Transverse colon (tissue), 4 donors: ENCODE data around the gene TXNRD3. TPM values are rescaled to one million over a fixed set of nuclear protein-coding genes. Genes with fewer than 3 reads are reported as not detected.
"Not testable (repeated sequence)": the region's sequence is repeated elsewhere in the genome, so short reads cannot be mapped to it uniquely, and the experiment has no call there.

Source experiments
- DNase-seq: peaks from one replicate; pipeline ENCODE4 v3.0.0-alpha.2; 2019
- H3K27ac ChIP-seq, 4 donors: fragments of 200-600 bp; sonication (generic); 2 replicates each; pipeline ENCODE4 v1.5.1; 2016 to 2018; ENCODE audit warnings: inconsistent platforms in 4 of 4
- H3K27me3 ChIP-seq: fragments of 200-600 bp; sonication (generic); 2 replicates; pipeline ENCODE4 v1.5.1; 2017; ENCODE audit warnings: inconsistent platforms
- H3K36me3 ChIP-seq, 4 donors: fragments of 200-600 bp; sonication (generic); 2 replicates each; pipeline ENCODE4 v1.5.1; 2017 to 2019; ENCODE audit warnings: inconsistent platforms in 4 of 4
- H3K4me1 ChIP-seq, 4 donors: fragments of 200-600 bp; sonication (generic); 2 replicates each; pipeline ENCODE4 v1.5.1; 2017 to 2020; ENCODE audit warnings: inconsistent platforms in 4 of 4
- H3K4me3 ChIP-seq, 4 donors: fragments of 200-600 bp; sonication (generic); 1 replicate in 1 of 4; 2 replicates in 3 of 4; pipeline versions ENCODE4 v1.5.1 to v1.6.1; 2017 to 2019; ENCODE audit warnings: inconsistent platforms in 4 of 4
- H3K9me3 ChIP-seq, 2 donors: fragments of 200-600 bp; sonication (generic); 2 replicates each; pipeline ENCODE4 v1.5.1; 2017 to 2019; ENCODE audit warnings: inconsistent platforms in 2 of 2
- EP300 ChIP-seq: sonication (generic); formaldehyde crosslinking; IDR thresholded peaks from one replicate; pipeline ENCODE4 v1.6.1; 2017; ENCODE audit warnings: antibody characterized with exemption, low read depth
- POLR2A ChIP-seq: fragments of 450-650 bp; IDR thresholded peaks from one replicate; pipeline ENCODE4 v1.6.1; 2016; ENCODE audit warnings: antibody characterized with exemption, mild to moderate bottlenecking, moderate library complexity
- POLR2AphosphoS5 ChIP-seq, 3 donors: sonication (generic); formaldehyde crosslinking; IDR thresholded peaks; one replicate each; pipeline ENCODE4 v1.6.1; 2016; ENCODE audit warnings: antibody characterized with exemption in 3 of 3
- WGBS, 2 donors: methylation state at CpG; one replicate each; pipeline ENCODE4 v1.1.5; 2018; ENCODE audit warnings: low coverage in 1 of 2; 5-methylcytosine and 5-hydroxymethylcytosine counted together
- in situ Hi-C, 4 donors: fragments of 200-750 bp; cut with MboI; loops; one replicate each; pipeline versions ENCODE4 v1.15.0 to v1.15.1; 2017; ENCODE audit warnings: low sequenced_read_pairs in 3 of 4, low pct_ligation_motif_present in 1 of 4, low pct_unique_long_range_greater_than_20kb in 1 of 4
- intact Hi-C: fragments of 100-400 bp; cut with DNase I; formaldehyde crosslinking; loops from one replicate; pipeline ENCODE4 v1.15.1; 2023; ENCODE audit warnings: low total_unique reads
- total RNA-seq, 4 donors: library from RNA; depleted of rRNA; stranded (reverse); fragments of >200 nt; gene quantifications; one replicate each; pipeline ENCODE4 v1.1.0, GENCODE V29; 2016
- TF ChIP-seq, protein P1 (sequence below), 5 experiments: fragments of 200-600 bp in 3 of 5; fragments of 450-650 bp in 2 of 5; sonication (generic) in 3 of 5; IDR thresholded peaks; 1 replicate in 2 of 5; 2 replicates in 3 of 5; pipeline ENCODE4 v1.5.1; 2016 to 2017; ENCODE audit warnings: antibody characterized with exemption in 5 of 5, inconsistent platforms in 3 of 5, mild to moderate bottlenecking in 2 of 5, moderate library complexity in 1 of 5

TXNRD3 gene
- total RNA-seq, 4 donors from 2014 or later: 2.0 to 6.4 (median 3.5) TPM

DNA sequence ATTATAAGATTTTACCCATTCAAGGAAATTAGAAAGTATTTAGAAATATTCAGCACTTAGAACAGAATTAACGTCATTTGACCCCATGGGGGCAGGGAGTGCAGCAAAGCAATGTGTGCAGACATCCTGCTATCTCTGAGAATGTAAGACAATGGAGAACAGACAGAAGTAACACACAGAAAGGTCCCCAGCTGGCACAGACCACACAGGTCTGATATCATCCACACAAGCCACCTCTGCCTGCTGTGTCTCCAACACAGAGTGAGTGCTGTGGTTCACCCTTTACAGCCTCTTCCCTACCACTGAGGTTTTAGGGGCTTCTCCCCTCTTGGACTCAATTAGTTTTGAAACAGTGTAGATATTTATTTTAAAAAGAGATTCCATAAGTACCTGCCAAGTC is 16.1 kb downstream of the TXNRD3 start:
- TF ChIP-seq EP300 (no peak), POLR2A (no peak), POLR2AphosphoS5 (IDR thresholded peaks at IDR 0.05) (no peak)
- TF ChIP-seq, protein P1, sequence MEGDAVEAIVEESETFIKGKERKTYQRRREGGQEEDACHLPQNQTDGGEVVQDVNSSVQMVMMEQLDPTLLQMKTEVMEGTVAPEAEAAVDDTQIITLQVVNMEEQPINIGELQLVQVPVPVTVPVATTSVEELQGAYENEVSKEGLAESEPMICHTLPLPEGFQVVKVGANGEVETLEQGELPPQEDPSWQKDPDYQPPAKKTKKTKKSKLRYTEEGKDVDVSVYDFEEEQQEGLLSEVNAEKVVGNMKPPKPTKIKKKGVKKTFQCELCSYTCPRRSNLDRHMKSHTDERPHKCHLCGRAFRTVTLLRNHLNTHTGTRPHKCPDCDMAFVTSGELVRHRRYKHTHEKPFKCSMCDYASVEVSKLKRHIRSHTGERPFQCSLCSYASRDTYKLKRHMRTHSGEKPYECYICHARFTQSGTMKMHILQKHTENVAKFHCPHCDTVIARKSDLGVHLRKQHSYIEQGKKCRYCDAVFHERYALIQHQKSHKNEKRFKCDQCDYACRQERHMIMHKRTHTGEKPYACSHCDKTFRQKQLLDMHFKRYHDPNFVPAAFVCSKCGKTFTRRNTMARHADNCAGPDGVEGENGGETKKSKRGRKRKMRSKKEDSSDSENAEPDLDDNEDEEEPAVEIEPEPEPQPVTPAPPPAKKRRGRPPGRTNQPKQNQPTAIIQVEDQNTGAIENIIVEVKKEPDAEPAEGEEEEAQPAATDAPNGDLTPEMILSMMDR (IDR thresholded peaks at IDR 0.05): no peak
- Histone ChIP-seq H3K36me3 (peaks cover 0 to 10% (median 0%) of the 10 kb centered on the region in 4 donors), H3K4me1 (no peaks in the 10 kb centered on the region), H3K4me3 (no peak overlapping the region), H3K27ac (no peak overlapping the region), H3K27me3 (no peaks in the 10 kb centered on the region), H3K9me3 (no peaks in the 10 kb centered on the region)
- in situ Hi-C loops (no loop called here), intact Hi-C loops (no loop called here)
- no peak for DNase-seq
- WGBS, 2 donors: 55 to 87% methylated on average over 1 of the region's 1 CpG

DNA sequence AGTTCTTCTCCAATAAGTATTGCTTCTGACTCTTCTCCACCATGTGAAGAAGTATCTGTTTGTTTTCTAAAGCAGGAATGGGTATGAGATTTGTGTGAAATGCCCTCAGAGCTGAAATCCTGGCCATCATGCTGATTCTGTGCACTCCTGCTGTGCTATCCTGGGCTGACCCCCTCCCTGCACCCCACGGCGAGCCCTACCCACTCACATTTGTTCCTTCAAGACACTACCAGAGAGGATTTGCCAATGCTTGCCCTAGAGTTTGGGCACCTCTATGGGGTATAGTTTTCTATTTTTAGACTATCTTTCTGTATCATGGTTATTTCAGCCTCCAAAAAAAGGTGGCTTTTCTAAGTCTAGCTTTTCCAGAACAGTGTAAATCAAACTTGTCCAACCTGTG is 18.5 kb downstream of the TXNRD3 start:
- WGBS, 2 donors: 93% methylated on average over 2 of the region's 2 CpGs; no CpG with 5 or more reads in 1 of the 2 donors
- Histone ChIP-seq H3K4me1 (no peaks in the 10 kb centered on the region), H3K27me3 (no peaks in the 10 kb centered on the region), H3K36me3 (no peaks in the 10 kb centered on the region), H3K9me3 (no peaks in the 10 kb centered on the region), H3K27ac (no peak overlapping the region), H3K4me3 (no peak overlapping the region)
- TF ChIP-seq POLR2A (no peak), EP300 (no peak), POLR2AphosphoS5 (IDR thresholded peaks at IDR 0.05) (no peak)
- TF ChIP-seq, protein P1 (IDR thresholded peaks at IDR 0.05): no peak
- intact Hi-C loops (no loop called here), in situ Hi-C loops (no loop called here)
- no peak for DNase-seq

GRCh38 chr3:126634803-126635202 is 20.1 kb downstream of the TXNRD3 start:
- Histone ChIP-seq H3K27ac (no peak overlapping the region), H3K36me3 (no peaks in the 10 kb centered on the region), H3K4me1 (no peaks in the 10 kb centered on the region), H3K27me3 (no peaks in the 10 kb centered on the region), H3K9me3 (no peaks in the 10 kb centered on the region), H3K4me3 (no peak overlapping the region)
- no peak for DNase-seq
- intact Hi-C loops (no loop called here), in situ Hi-C loops (no loop called here)
- 84 to 87% methylated on average over 4 to 5 of the region's 5 CpGs for WGBS, 2 donors
- TF ChIP-seq EP300 (no peak), POLR2A (no peak), POLR2AphosphoS5 (IDR thresholded peaks at IDR 0.05) (no peak)
- TF ChIP-seq, protein P1 (IDR thresholded peaks at IDR 0.05): no peak

DNA sequence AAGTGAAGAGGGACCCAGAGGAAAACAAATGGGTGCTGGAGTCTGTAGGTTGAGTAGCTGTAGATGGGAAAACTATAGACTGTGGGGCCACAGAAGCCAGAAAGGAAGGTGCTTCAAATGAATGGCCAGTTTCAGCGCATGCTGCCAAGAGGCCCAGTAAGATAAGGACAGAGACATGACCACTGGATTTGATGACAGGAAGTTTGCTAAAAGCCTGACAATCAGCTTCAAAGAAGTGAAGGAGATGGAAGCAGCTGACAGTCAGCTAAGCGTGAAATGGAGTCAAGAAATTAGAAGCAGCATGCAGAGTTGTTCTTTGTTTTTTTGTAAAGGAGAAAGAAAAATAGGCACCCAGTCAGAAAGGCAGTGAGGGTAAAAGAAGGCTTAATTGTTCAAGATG is 24.9 kb downstream of the TXNRD3 start:
- DNase-seq: no peak
- H3K4me1 ChIP-seq: no peaks in the 10 kb centered on the region
- H3K4me3 ChIP-seq: no peak overlapping the region
- H3K36me3 ChIP-seq: peaks cover 0 to 14% (median 4%) of the 10 kb centered on the region in 4 donors
- in situ Hi-C loops (no loop called here), intact Hi-C loops (no loop called here)
- H3K9me3 ChIP-seq: no peaks in the 10 kb centered on the region
- 69 to 88% methylated on average over 2 of the region's 2 CpGs for WGBS, 2 donors
- no peak overlapping the region for H3K27ac ChIP-seq
- TF ChIP-seq, protein P1 (IDR thresholded peaks at IDR 0.05): no peak
- no peak for TF ChIP-seq POLR2AphosphoS5 (IDR thresholded peaks at IDR 0.05)
- no peak for TF ChIP-seq POLR2A
- no peak for TF ChIP-seq EP300
- H3K27me3 ChIP-seq: no peaks in the 10 kb centered on the region

DNA sequence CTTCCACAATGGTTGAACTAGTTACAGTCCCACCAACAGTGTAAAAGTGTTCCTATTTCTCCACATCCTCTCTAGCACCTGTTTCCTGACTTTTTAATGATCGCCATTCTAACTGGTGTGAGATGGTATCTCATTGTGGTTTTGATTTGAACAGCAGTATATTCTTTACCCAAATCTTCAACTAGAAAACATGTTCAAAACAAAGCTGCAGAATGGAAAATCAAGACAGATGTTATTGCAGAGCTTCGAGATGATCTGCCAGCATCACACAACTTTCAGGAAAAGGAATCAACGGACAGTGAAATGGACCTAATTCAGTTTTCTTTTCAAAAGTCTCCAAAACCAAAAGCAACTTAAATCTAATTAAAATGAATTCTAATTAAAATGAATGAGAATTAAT is 29.2 kb downstream of the TXNRD3 start:
- in situ Hi-C loops, H3K4me1 ChIP-seq, DNase-seq, H3K9me3 ChIP-seq, H3K27me3 ChIP-seq, H3K27ac ChIP-seq, H3K4me3 ChIP-seq, intact Hi-C loops: not testable (repeated sequence)
- H3K36me3 ChIP-seq: peaks cover 0 to 14% (median 4%) of the 10 kb centered on the region in 4 donors
- 82 to 85% methylated on average over 3 of the region's 3 CpGs for WGBS, 2 donors
